ENCODE data around the gene FOXE3.
A peak's percentile ranks its signal among the peaks of the same experiment; 100 is the strongest.

Gene FOXE3

GRCh38 chr1:47416319-47417169 lies 459 bp downstream of the FOXE3 start:
- TF ChIP-seq GATA3 (IDR thresholded peaks at IDR 0.05; ENCODE audit: low read depth, low read length): no peak
- no peak for TF ChIP-seq GATA2 (IDR thresholded peaks at IDR 0.05; ENCODE audit: low read depth, low read length)

GRCh38 chr1:47417170-47418044 lies 1.3 kb downstream of the FOXE3 start:
- TF ChIP-seq GATA3 (IDR thresholded peaks at IDR 0.05; ENCODE audit: low read depth, low read length) (no peak), GATA2 (IDR thresholded peaks at IDR 0.05; ENCODE audit: low read depth, low read length) (no peak)

GRCh38 chr1:47418122-47418521 lies 2.0 kb downstream of the FOXE3 start:
- no peak for TF ChIP-seq GATA2 (IDR thresholded peaks at IDR 0.05; ENCODE audit: low read depth, low read length)
- no peak for TF ChIP-seq GATA3 (IDR thresholded peaks at IDR 0.05; ENCODE audit: low read depth, low read length)

- TF ChIP-seq GATA2 (IDR thresholded peaks at IDR 0.05; ENCODE audit: low read depth, low read length): no peak
Observed at GRCh38 chr1:47418681-47419325, 2.7 kb downstream of the FOXE3 start.

- TF ChIP-seq GATA2 (IDR thresholded peaks at IDR 0.05; ENCODE audit: low read depth, low read length) (no peak), GATA3 (IDR thresholded peaks at IDR 0.05; ENCODE audit: low read depth, low read length) (no peak)
Observed at GRCh38 chr1:47420547-47420946, 4.5 kb downstream of the FOXE3 start.

DNA sequence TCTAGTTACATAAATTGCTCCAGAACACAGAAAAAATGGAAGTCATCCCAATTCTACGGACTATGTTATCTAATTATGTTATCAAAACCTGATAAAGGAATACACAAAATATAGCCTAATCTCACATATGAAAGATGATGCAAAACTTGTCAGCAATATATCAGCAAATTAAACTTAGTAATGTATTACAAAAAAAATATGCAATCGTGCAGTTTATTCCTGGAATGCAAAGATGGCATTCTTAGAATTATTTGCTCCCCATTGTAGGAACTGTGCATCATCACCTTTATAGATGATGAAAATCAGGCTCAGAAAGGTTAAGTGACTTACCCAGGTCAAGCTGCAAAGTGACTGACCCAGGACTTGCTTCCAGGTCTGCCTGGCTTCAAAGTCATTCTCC lies 7.8 kb downstream of the FOXE3 start:
- TF ChIP-seq GATA3 (IDR thresholded peaks at IDR 0.05; ENCODE audit: low read depth, low read length) (no peak), GATA2 (IDR thresholded peaks at IDR 0.05; ENCODE audit: low read depth, low read length) (no peak)

DNA sequence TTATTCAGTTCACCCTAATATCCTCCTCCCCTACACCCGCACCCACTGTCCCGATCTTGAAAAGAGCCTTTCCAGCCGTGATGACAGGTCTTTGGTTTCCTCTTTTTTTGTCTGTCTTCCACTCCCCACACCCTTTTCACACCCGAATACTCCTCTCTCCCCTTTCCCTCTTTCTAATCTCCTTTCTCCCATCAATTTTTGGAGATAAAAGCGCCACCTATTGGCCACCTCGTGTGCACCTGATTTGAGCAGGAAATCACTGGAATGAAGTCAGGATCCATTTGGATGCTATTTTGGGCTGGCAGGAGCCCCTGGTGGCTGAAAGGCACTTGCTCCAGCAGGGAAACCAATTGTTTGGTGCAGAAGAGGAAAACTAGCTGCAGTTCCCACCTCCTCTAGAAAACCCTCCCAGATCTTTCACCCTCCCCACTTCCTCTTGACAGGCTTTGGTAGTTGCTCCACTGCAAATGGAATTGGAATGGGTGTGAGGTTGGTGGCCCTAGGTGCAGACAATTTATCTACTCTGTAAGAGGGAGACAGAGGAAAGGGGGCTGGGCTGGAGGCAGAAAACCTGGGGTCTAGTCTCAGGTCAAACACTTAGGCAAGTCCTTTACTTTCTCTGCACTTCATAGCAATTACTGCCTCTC lies 8.4 kb downstream of the FOXE3 start:
- TF ChIP-seq GATA2 (IDR thresholded peaks at IDR 0.05; ENCODE audit: low read depth, low read length): peak; percentile 59
- TF ChIP-seq GATA3 (IDR thresholded peaks at IDR 0.05; ENCODE audit: low read depth, low read length): no peak

DNA sequence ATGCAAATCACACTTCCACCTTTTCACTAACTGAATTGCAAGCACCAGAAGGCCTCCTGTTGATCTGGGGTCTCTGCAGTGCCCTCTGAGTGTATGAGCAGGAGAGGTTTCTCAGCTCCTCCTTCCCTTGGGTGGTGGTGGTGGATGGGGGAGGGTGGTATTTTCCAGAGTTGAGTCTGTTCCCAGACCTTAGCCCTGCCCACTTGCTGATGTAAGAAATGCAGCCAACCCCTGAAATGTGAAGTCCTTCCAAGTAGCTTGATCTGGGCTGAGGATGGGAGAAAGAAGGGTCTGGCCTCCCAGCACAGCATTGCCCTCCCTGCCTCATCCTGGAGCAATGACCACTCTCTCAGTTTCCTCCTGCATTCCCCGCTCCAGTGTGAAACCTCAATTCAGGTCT lies 15.4 kb downstream of the FOXE3 start:
- TF ChIP-seq GATA2 (IDR thresholded peaks at IDR 0.05; ENCODE audit: low read depth, low read length) (no peak), GATA3 (IDR thresholded peaks at IDR 0.05; ENCODE audit: low read depth, low read length) (no peak)

DNA sequence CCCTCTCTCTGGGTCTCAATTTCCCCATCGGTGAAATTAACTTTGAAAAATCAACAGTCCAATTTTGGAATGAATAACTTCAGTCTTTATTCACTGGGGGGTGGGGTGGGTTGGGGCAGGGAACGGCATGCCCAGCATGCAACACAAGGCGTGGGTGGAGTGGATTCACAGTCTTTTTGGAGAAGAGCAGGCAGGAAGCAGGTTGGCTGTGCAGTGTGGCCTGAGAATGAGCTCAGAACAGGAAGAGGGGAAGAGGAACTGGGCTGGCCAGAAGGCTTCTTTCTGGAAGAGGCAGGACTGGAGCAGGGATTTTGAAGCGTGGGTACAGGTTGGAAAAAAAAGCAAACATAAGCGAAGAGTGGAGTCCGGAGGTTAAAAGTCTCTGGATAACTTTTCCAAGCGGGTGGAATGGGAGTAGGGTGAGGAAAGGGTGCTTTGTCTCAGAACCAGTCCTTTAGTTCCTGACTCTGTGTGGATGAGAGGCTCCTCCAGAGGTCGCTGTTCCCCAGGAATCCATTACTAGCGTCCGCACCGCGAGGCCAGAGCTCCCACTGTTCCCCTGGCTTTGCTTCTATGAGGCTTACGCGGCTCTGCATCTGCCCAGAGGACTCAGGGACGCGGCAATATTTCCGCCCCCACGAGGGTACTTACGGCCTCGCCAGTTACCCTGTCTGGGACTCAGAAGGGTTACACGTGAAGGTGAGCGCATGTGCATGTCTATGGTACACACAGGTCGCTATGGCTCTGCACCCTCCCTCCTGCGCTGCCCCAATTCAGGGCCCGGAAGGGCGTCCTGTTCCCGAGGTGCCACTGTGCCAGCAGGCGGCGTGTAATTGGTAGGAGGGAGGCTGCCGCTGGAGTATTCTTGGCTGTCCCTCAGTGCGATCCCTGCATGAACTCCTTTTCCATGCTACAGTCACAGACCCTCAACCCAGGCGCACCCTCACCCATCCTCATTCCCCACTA lies 16.3 kb downstream of the FOXE3 start:
- no peak for TF ChIP-seq GATA2 (IDR thresholded peaks at IDR 0.05; ENCODE audit: low read depth, low read length)

DNA sequence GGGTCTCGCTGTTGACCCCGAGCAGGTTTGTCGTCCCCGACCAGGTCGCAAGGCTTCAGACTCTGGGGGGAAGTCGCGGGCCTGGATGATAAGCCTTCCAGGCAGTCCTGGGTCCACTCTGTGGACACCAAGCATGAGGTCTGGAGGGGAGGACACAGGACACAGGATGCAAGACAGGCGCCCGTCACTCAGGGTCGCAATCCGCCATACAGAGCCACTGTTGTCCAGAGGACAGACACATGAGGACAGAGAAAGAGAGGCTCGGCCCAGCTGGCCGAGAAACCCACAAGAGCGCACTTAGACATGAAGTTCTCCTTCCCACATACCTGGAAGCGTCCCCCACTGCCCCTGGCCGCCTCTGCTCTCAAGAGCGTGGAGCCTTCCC lies 16.9 kb downstream of the FOXE3 start:
- TF ChIP-seq GATA2 (IDR thresholded peaks at IDR 0.05; ENCODE audit: low read depth, low read length): no peak
- TF ChIP-seq GATA3 (IDR thresholded peaks at IDR 0.05; ENCODE audit: low read depth, low read length): no peak

DNA sequence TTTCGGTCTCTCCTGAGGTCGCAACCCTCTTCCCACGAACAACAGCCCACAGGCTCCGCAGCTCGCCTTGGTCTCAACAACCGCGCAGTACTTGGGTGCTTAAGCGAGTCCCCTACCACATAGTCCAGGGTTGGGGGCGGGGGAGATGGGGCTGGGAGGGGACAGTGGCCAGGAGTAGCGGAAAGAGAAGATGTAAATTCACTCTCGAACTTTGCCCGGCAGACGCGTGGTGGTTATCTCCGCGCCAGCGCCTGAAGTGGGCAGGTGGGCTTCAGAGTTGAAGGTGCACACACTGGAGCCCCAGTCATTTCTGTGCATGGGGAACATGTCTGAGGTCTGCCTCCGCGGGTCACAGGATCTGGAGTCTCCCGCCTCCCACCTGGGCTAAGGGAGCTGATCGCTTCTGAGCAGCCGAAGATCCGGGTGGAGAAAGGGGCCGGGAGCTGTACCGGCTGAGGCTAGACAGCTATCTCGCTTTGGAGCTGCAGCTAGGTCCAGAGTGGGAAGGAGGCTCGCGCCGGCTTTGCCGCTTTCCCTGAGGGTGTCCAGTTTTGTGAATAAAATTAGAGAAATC lies 17.5 kb downstream of the FOXE3 start:
- TF ChIP-seq GATA2 (IDR thresholded peaks at IDR 0.05; ENCODE audit: low read depth, low read length): no peak
- no peak for TF ChIP-seq GATA3 (IDR thresholded peaks at IDR 0.05; ENCODE audit: low read depth, low read length)

DNA sequence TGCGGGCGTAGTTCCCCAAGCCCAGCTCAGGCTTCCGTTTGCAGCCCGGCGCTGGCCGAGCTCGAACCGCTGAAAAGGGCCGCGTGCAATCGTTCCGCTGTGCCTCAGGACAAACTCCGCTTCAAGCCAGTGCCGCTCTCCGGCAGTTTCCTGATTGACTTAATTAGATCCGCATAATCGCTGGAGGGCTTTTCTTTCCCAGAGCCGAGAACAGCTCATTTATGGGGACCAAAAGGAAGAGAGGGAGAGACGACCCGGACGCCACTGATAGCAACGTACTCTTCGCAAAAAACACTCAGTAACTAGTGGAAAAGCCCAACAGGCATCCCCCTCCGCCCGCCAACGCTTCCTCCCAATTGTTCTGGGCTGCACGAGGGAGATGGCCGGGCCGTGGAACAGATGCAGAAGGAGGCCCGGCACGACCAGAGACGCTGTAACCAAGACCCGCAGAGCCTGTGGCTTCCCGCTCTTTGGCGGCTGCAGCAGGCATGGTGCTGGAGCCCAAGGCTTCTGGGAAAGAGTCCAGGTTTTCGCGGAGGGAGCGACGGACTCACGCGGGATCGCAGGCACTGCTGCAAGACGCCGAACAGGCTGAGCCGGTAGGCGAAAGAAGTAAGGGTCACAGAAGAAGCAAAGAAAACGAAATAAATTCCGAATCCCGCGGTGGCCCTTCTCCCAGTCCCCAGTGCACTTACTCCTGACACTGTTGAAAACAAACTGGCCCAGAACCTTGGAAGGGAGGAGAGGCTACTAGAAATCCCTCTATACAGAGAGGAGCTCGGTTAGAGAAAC lies 18.2 kb downstream of the FOXE3 start:
- no peak for TF ChIP-seq GATA2 (IDR thresholded peaks at IDR 0.05; ENCODE audit: low read depth, low read length)
- no peak for TF ChIP-seq GATA3 (IDR thresholded peaks at IDR 0.05; ENCODE audit: low read depth, low read length)

Data from SH-SY5Y (cell line).